Parathyroid adenoma (tissue), 2 donors: ENCODE results near the gene TENM4.

ENCODE experiments used
- H2AFZ ChIP-seq: fragments of 300-600 bp; sonication (generic); one replicate; pipeline ENCODE4 v1.7.0; 2017; ENCODE audit warnings: antibody characterized with exemption, mild to moderate bottlenecking
- H3K27ac ChIP-seq: fragments of 300-600 bp; sonication (generic); one replicate; pipeline ENCODE4 v1.7.0; 2017
- H3K27me3 ChIP-seq: fragments of 300-600 bp; sonication (generic); one replicate; pipeline ENCODE4 v1.7.0; 2017; ENCODE audit warnings: low read length; ENCODE audit not compliant: control insufficient read depth, insufficient read depth
- H3K36me3 ChIP-seq: fragments of 300-600 bp; sonication (generic); one replicate; pipeline ENCODE4 v1.7.0; 2017; ENCODE audit warnings: low read length; ENCODE audit not compliant: control insufficient read depth, insufficient read depth
- H3K4me1 ChIP-seq: fragments of 300-600 bp; sonication (generic); one replicate; pipeline ENCODE4 v1.7.0; 2017; ENCODE audit warnings: control low read depth
- H3K4me2 ChIP-seq: fragments of 300-600 bp; sonication (generic); one replicate; pipeline ENCODE4 v1.7.0; 2017; ENCODE audit warnings: low read length
- H3K4me3 ChIP-seq: fragments of 300-600 bp; sonication (generic); one replicate; pipeline ENCODE4 v1.7.0; 2017; ENCODE audit warnings: low read depth, low read length
- H3K79me2 ChIP-seq: fragments of 300-600 bp; sonication (generic); one replicate; pipeline ENCODE4 v1.7.0; 2017; ENCODE audit warnings: control low read depth
- H3K9ac ChIP-seq: fragments of 300-600 bp; sonication (generic); one replicate; pipeline ENCODE4 v1.7.0; 2017; ENCODE audit warnings: mild to moderate bottlenecking
- H3K9me3 ChIP-seq: fragments of 300-600 bp; sonication (generic); one replicate; pipeline ENCODE4 v1.7.0; 2017; ENCODE audit warnings: low read length; ENCODE audit not compliant: control insufficient read depth
- TF ChIP-seq, protein P1 (sequence below): fragments of 300-600 bp; sonication (generic); IDR thresholded peaks from one replicate; pipeline ENCODE4 v1.7.0; 2017; ENCODE audit warnings: antibody characterized with exemption, mild to moderate bottlenecking
- donor health status: primary hyperparathyroidism.

The TENM4 gene

DNA sequence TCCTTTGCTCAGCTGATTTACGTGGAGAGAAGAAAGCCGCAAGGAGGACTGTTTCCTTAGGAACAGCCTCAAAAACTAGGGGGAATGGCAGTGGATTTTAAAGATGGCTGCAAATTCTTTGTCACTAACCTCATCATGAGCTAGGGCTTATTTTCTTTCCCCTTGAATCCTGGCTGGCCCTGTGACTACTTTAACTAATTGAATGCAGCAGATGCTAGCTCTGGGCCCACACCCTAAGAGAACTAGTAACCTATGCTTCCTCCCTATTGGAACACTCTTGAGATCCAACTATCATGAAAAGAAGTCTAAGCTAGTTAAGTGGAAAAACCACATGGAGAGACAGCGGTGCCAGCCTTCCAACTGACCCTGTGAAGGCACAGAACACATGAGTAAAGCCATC lies 444.8 kb downstream of the TENM4 start:
- no peaks in the 10 kb centered on the region for H3K4me1 ChIP-seq
- H3K36me3 ChIP-seq, result no peaks in the 10 kb centered on the region
- TF ChIP-seq, protein P1, sequence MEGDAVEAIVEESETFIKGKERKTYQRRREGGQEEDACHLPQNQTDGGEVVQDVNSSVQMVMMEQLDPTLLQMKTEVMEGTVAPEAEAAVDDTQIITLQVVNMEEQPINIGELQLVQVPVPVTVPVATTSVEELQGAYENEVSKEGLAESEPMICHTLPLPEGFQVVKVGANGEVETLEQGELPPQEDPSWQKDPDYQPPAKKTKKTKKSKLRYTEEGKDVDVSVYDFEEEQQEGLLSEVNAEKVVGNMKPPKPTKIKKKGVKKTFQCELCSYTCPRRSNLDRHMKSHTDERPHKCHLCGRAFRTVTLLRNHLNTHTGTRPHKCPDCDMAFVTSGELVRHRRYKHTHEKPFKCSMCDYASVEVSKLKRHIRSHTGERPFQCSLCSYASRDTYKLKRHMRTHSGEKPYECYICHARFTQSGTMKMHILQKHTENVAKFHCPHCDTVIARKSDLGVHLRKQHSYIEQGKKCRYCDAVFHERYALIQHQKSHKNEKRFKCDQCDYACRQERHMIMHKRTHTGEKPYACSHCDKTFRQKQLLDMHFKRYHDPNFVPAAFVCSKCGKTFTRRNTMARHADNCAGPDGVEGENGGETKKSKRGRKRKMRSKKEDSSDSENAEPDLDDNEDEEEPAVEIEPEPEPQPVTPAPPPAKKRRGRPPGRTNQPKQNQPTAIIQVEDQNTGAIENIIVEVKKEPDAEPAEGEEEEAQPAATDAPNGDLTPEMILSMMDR, result no peak
- no peak overlapping the region for H2AFZ ChIP-seq
- H3K27me3 ChIP-seq, result no peaks in the 10 kb centered on the region
- H3K79me2 ChIP-seq, result no peaks in the 10 kb centered on the region
- no peak overlapping the region for H3K27ac ChIP-seq
- H3K9ac ChIP-seq, result no peak overlapping the region
- H3K4me3 ChIP-seq, result no peak overlapping the region
- H3K4me2 ChIP-seq, result no peak overlapping the region
- H3K9me3 ChIP-seq, result no peaks in the 10 kb centered on the region

DNA sequence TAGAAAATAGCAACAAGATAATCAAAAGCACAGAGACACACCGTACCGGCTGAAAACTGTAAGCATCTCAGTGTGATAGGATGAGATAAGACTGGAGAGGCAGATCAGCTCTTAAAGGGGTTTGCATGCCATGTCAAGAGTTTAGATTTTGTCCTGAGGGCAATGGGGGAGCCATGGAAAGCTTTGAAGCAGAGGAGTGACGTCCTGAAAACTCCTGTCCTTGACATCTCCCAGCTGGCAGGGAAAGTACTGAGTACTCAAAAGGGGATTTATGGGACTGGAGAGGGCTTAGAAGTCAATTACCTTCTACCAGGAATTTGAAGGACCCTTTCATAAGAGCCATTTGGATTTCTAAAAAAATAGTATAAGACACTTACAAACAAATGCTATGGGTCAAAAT lies 445.7 kb downstream of the TENM4 start:
- TF ChIP-seq, protein P1, result no peak
- Histone ChIP-seq H3K9ac (no peak overlapping the region), H3K4me3 (no peak overlapping the region), H3K4me1 (no peaks in the 10 kb centered on the region), H2AFZ (no peak overlapping the region), H3K27me3 (no peaks in the 10 kb centered on the region), H3K9me3 (no peaks in the 10 kb centered on the region), H3K27ac (no peak overlapping the region), H3K79me2 (no peaks in the 10 kb centered on the region), H3K36me3 (no peaks in the 10 kb centered on the region), H3K4me2 (no peak overlapping the region)

DNA sequence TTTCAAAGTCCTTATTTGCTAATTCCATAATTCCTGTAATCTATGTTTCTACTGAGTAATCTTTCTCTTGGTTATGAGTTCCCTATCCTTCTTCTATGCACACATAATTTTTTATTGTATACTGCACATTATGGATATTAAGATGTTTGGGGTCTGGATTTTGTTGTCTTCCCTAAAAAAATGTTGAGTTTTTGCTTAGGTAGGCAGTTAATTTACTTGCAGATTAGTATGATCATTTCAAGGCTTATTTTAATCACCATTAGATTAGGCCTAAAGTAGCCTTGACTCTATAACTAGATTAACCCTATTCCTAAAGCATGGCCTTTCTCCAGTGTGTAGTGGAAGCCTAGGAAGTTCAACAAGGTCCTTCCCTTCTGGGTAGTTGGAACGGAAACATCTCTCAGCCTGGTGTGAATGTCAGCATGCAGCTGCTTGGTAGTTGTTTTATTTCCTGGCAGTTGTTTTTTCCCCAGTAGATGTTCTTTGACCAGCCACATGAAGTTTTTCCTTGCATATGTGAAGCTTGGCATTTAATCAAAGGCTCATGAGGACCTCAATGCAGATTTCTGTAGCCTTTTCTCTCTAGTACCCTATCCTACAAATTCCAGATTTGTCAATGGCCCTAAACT lies 446.9 kb downstream of the TENM4 start:
- H3K9ac ChIP-seq, result no peak overlapping the region
- H3K79me2 ChIP-seq, result no peaks in the 10 kb centered on the region
- H3K4me2 ChIP-seq, result no peak overlapping the region
- H3K4me1 ChIP-seq, result no peaks in the 10 kb centered on the region
- no peaks in the 10 kb centered on the region for H3K36me3 ChIP-seq
- TF ChIP-seq, protein P1, result no peak
- H3K4me3 ChIP-seq, result no peak overlapping the region
- no peaks in the 10 kb centered on the region for H3K9me3 ChIP-seq
- no peak overlapping the region for H3K27ac ChIP-seq
- H3K27me3 ChIP-seq, result no peaks in the 10 kb centered on the region
- H2AFZ ChIP-seq, result no peak overlapping the region

DNA sequence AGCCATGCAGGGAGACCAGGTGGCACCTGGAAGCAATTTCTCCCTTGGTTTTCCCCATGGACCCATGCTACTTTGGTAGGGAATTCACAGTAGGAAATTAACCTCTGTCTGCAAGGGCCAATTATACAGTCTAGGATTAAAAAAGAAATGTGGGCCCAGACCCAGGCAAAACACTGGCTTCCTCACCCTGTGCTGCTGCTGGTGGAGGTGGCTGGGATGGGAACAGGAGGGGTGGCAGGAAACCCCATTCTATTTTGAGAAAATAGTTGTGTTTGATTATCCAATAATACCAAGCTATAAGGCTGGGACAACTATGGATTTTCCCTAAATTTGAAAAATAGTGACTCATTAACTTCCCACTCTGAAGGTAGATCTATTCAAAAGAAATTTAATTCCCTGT lies 449.1 kb downstream of the TENM4 start:
- no peak overlapping the region for H3K9ac ChIP-seq
- TF ChIP-seq, protein P1, result no peak
- no peak overlapping the region for H2AFZ ChIP-seq
- H3K4me3 ChIP-seq, result no peak overlapping the region
- no peaks in the 10 kb centered on the region for H3K4me1 ChIP-seq
- no peak overlapping the region for H3K4me2 ChIP-seq
- H3K27ac ChIP-seq, result no peak overlapping the region
- H3K27me3 ChIP-seq, result no peaks in the 10 kb centered on the region
- H3K79me2 ChIP-seq, result no peaks in the 10 kb centered on the region
- H3K9me3 ChIP-seq, result no peaks in the 10 kb centered on the region
- H3K36me3 ChIP-seq, result no peaks in the 10 kb centered on the region

DNA sequence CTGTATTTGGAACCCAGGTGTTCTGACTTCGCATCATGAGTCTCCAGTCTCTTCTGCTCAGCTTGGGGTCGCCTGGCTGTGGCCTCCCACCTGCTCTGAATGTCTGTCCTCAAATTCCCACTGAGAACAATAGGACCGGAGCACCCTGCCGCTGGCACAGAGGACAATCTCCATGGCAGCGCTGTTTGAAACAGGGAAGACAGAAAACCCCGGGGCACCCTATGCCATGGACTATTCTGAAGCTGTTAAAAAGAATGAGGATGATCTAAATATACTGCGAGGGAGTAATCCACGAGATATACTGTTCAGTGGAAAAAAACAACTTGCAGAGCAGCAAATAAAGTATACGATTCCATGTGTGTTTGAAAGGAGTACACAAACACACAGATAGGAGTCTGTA lies 450.6 kb downstream of the TENM4 start:
- no peaks in the 10 kb centered on the region for H3K27me3 ChIP-seq
- H3K9ac ChIP-seq, result no peak overlapping the region
- no peaks in the 10 kb centered on the region for H3K4me1 ChIP-seq
- TF ChIP-seq, protein P1, result no peak
- H3K4me2 ChIP-seq, result no peak overlapping the region
- no peak overlapping the region for H3K4me3 ChIP-seq
- no peaks in the 10 kb centered on the region for H3K9me3 ChIP-seq
- no peak overlapping the region for H2AFZ ChIP-seq
- no peaks in the 10 kb centered on the region for H3K79me2 ChIP-seq
- no peaks in the 10 kb centered on the region for H3K36me3 ChIP-seq
- H3K27ac ChIP-seq, result no peak overlapping the region
